ENCODE data around the gene RAMP3. TPM values are rescaled to one million over a fixed set of nuclear protein-coding genes. Genes with fewer than 3 reads are reported as not detected.

RAMP3 gene
- total RNA-seq, 2 experiments from 2014 or later = not detected

DNA sequence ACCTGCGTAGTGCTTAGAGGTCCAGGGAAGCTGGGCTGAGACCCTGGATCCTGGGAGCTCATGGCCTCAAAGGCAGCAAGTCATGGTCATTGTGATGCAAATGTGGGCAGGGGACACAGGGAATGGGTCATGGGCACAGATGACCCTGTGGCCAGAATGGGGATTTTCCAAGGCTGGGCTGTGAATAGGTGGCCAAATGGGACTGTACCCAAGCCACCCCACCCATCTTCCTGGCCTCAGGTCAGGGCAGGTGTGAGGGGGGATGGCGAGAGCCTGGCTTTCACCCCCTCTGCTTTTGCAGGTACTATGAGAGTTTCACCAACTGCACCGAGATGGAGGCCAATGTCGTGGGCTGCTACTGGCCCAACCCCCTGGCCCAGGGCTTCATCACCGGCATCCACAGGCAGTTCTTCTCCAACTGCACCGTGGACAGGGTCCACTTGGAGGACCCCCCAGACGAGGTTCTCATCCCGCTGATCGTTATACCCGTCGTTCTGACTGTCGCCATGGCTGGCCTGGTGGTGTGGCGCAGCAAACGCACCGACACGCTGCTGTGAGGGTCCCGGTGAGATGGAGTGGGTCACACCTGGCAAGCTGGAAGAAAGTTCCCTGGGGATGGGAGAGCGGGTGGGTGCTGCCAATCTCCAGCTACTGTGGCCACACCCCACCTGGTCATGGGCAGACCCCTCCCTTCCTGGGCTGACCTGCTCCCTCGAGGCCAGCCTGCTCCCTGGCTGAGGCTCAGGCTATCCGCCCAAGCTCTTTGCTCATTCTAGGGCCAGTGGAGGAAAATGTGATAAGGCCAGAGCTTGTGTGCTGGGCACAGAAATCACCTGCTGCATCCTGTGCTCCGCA is 25.5 kb downstream of the RAMP3 start:
- peaks cover 6% of the 10 kb centered on the region for H3K27me3 Mint-ChIP-seq (ENCODE audit: low read depth)
- no peak overlapping the region for H3K4me3 Mint-ChIP-seq
- H3K27ac Mint-ChIP-seq = no peak overlapping the region
- CTCF ChIA-PET = no interaction called here
- H3K9me3 Mint-ChIP-seq (ENCODE audit: insufficient read depth) = no peaks in the 10 kb centered on the region
- no peaks in the 10 kb centered on the region for H3K36me3 Mint-ChIP-seq (ENCODE audit: low read depth)
- POLR2A ChIA-PET = no interaction called here
- no peak for DNase-seq
- no peaks in the 10 kb centered on the region for H3K4me1 Mint-ChIP-seq (ENCODE audit: low read depth)
- no peak for ATAC-seq

DNA sequence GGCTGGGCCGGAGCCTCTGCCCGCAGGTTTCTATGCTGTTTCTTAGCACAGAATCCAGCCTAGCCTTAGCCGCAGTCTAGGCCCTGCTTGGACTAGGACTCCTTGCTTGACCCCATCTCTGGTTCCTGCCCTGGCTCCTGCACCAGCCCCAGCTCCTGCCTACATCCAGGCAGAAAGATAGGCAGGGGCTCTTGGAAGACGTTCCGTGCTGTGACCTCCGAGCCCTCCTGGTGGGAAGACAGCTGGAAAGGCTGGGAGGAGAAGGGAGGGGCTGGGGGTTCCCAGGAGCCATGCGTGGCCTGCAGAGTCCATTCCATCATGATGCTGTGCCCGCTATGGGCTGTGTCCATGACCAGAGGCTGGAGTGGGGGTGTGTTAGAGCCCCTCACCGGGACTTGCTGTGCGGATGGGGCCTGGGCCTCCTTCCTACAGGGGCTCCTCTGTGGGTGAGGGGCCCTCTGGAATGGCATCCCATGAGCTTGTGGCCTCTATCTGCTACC is 26.2 kb downstream of the RAMP3 start:
- Mint-ChIP-seq H3K27me3 (ENCODE audit: low read depth) (peaks cover 6% of the 10 kb centered on the region), H3K9me3 (ENCODE audit: insufficient read depth) (no peaks in the 10 kb centered on the region), H3K4me1 (ENCODE audit: low read depth) (no peaks in the 10 kb centered on the region), H3K36me3 (ENCODE audit: low read depth) (no peaks in the 10 kb centered on the region), H3K27ac (peak overlapping the region; percentile 26), H3K4me3 (no peak overlapping the region)
- CTCF ChIA-PET = no interaction called here
- ATAC-seq = no peak
- POLR2A ChIA-PET = no interaction called here
- DNase-seq = no peak

DNA sequence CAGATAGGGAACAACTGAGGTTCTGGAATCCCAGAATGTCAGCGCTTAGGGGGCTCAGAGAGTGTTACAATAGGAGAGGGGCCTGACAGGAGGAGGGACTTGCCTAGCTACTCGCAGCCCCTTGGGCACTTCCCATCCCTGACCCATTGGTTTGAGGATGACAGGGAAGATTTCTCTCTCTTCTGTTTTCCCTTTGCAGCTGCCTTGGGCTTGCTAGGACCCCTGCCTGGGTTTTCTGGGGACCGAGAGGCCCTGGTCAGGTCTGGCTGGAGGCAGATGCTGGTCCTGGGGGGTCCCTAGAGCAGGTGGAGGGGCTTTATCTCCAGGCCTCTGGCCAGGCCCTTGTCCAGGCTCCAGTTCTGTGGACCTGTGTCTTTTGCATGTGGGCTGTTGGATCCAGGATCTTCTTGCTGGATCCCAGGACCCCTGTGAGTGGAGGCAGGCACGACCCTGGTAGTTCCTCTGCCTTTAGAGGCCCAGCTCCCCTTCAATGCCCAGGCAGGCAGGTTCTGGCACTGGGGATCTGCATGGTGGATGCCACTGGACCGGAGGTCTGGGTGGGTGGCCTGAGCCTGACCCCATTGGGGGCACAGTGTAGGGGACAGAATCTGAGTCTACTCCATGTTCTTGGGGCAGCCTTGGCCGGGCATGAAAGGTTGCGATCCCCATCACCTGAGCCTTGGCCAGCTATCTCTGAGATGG is 26.9 kb downstream of the RAMP3 start:
- Mint-ChIP-seq H3K4me1 (ENCODE audit: low read depth) (no peaks in the 10 kb centered on the region), H3K27me3 (ENCODE audit: low read depth) (peaks cover 4% of the 10 kb centered on the region), H3K36me3 (ENCODE audit: low read depth) (no peaks in the 10 kb centered on the region), H3K4me3 (no peak overlapping the region), H3K27ac (peak overlapping the region; percentile 26), H3K9me3 (ENCODE audit: insufficient read depth) (no peaks in the 10 kb centered on the region)
- no peak for DNase-seq
- CTCF ChIA-PET = no interaction called here
- ATAC-seq = no peak
- POLR2A ChIA-PET = no interaction called here

GRCh38 chr7:45185028-45185863 is 27.7 kb downstream of the RAMP3 start:
- ChIA-PET POLR2A (no interaction called here), CTCF (no interaction called here)
- H3K9me3 Mint-ChIP-seq (ENCODE audit: insufficient read depth) = no peaks in the 10 kb centered on the region
- H3K4me1 Mint-ChIP-seq (ENCODE audit: low read depth) = no peaks in the 10 kb centered on the region
- no peak overlapping the region for H3K4me3 Mint-ChIP-seq
- no peak for ATAC-seq
- no peaks in the 10 kb centered on the region for H3K36me3 Mint-ChIP-seq (ENCODE audit: low read depth)
- no peak for DNase-seq
- H3K27me3 Mint-ChIP-seq (ENCODE audit: low read depth) = peaks cover 2% of the 10 kb centered on the region
- no peak overlapping the region for H3K27ac Mint-ChIP-seq

DNA sequence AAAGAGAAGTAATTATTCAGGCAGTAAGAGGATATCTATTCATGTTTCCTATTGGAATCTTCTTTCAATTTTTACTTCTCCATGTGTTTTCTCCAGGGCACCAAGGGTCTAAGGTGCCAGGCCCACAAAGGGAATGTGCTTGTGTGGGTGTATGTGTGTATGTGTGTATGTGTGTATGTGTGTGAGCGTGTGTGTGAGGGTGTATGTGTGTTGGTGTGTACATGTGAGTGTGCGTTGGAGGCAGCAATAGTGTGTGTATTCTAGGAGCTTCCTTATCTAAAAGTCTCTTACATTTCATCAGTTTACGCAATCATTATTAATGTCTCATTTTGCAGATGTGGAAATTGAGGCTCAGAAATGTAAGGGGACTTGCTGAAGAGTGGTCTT is 28.3 kb downstream of the RAMP3 start:
- Mint-ChIP-seq H3K9me3 (ENCODE audit: insufficient read depth) (no peaks in the 10 kb centered on the region), H3K27me3 (ENCODE audit: low read depth) (peaks cover 2% of the 10 kb centered on the region), H3K36me3 (ENCODE audit: low read depth) (no peaks in the 10 kb centered on the region), H3K4me3 (no peak overlapping the region), H3K4me1 (ENCODE audit: low read depth) (no peaks in the 10 kb centered on the region), H3K27ac (no peak overlapping the region)
- CTCF ChIA-PET = no interaction called here
- ATAC-seq (no peak), DNase-seq (no peak)
- POLR2A ChIA-PET = no interaction called here

DNA sequence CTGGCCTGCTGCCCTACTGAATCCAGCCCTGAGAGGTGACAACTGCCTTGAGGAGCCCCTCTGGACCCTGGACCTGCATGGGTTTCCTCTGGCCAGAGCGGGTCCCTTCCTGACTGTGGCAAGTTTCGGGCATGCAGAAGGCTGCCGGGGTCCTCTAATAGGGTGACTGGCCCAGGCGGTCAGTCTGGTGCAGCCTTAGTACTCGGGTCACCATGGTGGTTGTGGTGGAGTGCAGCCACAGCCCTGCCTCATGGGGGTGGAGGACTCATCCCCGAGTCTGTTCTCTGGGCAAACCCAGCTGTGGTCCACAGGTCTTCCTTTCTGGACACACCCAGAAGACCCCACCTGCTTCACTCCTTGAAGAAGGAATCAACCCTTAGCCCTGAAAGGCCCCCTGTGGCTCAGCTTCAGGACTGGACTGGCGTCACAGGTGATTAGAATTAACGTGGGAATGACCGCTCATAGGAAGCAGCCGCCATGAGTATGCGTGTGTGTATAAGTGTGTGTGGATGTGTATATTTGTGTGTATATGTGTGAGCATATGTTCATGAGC is 28.7 kb downstream of the RAMP3 start:
- H3K36me3 Mint-ChIP-seq (ENCODE audit: low read depth) = no peaks in the 10 kb centered on the region
- ChIA-PET CTCF (no interaction called here), POLR2A (interaction anchor here (0.6 kb wide), 1 partner anchor 137 kb away, joined by 4 read pairs; no protein-coding TSS in a partner anchor)
- H3K9me3 Mint-ChIP-seq (ENCODE audit: insufficient read depth) = no peaks in the 10 kb centered on the region
- no peaks in the 10 kb centered on the region for H3K4me1 Mint-ChIP-seq (ENCODE audit: low read depth)
- peaks cover 4% of the 10 kb centered on the region for H3K27me3 Mint-ChIP-seq (ENCODE audit: low read depth)
- ATAC-seq = no peak
- H3K27ac Mint-ChIP-seq = no peak overlapping the region
- DNase-seq = no peak
- H3K4me3 Mint-ChIP-seq = no peak overlapping the region

GRCh38 chr7:45187089-45187945 is 29.7 kb downstream of the RAMP3 start:
- ChIA-PET POLR2A (interaction anchor here (0.6 kb wide), 1 partner anchor 136 kb away, joined by 4 read pairs; no protein-coding TSS in a partner anchor), CTCF (no interaction called here)
- no peak overlapping the region for H3K27ac Mint-ChIP-seq
- ATAC-seq (no peak), DNase-seq (no peak)
- H3K9me3 Mint-ChIP-seq (ENCODE audit: insufficient read depth) = no peaks in the 10 kb centered on the region
- H3K36me3 Mint-ChIP-seq (ENCODE audit: low read depth) = no peaks in the 10 kb centered on the region
- no peak overlapping the region for H3K4me3 Mint-ChIP-seq
- peaks cover 1% of the 10 kb centered on the region for H3K4me1 Mint-ChIP-seq (ENCODE audit: low read depth)
- peaks cover 11% of the 10 kb centered on the region for H3K27me3 Mint-ChIP-seq (ENCODE audit: low read depth)

GRCh38 chr7:45187946-45188411 is 30.4 kb downstream of the RAMP3 start:
- ATAC-seq = no peak
- DNase-seq = no peak
- Mint-ChIP-seq H3K9me3 (ENCODE audit: insufficient read depth) (no peaks in the 10 kb centered on the region), H3K27ac (no peak overlapping the region), H3K36me3 (ENCODE audit: low read depth) (no peaks in the 10 kb centered on the region), H3K4me3 (no peak overlapping the region), H3K27me3 (ENCODE audit: low read depth) (peaks cover 17% of the 10 kb centered on the region), H3K4me1 (ENCODE audit: low read depth) (peaks cover 2% of the 10 kb centered on the region)
- POLR2A ChIA-PET = interaction anchor here (0.6 kb wide), 1 partner anchor 16 kb away, joined by 3 read pairs; no protein-coding TSS in a partner anchor
- CTCF ChIA-PET = no interaction called here

GRCh38 chr7:45188736-45189135 is 31.1 kb downstream of the RAMP3 start:
- ChIA-PET CTCF (no interaction called here), POLR2A (interaction anchor here (0.6 kb wide), 1 partner anchor 17 kb away, joined by 3 read pairs; no protein-coding TSS in a partner anchor)
- Mint-ChIP-seq H3K36me3 (ENCODE audit: low read depth) (no peaks in the 10 kb centered on the region), H3K27ac (no peak overlapping the region), H3K9me3 (ENCODE audit: insufficient read depth) (no peaks in the 10 kb centered on the region), H3K4me1 (ENCODE audit: low read depth) (peaks cover 2% of the 10 kb centered on the region), H3K27me3 (ENCODE audit: low read depth) (peaks cover 17% of the 10 kb centered on the region), H3K4me3 (no peak overlapping the region)
- no peak for ATAC-seq
- DNase-seq = no peak

DNA sequence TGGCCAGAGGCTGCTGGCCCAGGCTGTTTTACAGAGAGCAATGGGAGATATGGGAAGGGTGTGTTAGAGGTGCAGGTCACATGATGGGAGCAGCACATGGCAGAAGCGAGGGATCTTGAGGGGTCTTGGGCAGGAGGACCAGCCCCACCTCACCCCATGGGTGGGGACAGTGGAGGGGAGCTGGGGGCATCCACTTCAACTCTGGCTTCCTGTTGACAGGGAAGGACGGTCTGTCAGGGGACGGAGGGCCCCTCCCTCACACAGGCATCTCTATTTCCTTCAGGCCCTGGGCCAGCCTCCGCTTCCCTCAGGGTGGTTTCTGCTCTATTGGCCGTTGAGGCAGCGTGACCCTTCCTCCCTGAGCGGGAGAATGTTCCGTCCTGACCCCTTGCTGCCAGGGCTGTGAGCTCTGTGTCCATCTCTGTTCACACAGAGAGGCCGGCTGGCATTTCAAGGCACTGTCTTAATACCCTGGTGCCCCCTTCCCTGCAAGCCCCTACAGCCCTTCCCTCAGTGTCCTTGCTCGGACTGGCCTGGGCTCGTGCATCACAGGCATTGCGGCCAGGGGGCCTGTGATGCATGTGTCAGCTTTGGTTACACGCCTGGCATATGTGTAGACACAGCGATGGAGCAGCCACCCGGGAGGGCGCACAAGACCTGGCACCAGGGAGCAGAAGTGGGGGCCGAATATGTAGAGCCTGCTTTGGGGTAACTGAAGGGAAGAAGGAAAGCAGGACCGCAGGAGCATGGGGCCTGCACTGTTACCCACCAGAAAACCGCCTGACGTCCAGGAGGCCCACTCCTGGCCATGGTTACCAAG is 31.8 kb downstream of the RAMP3 start:
- POLR2A ChIA-PET = no interaction called here
- DNase-seq (no peak), ATAC-seq (no peak)
- no peak overlapping the region for H3K27ac Mint-ChIP-seq
- H3K9me3 Mint-ChIP-seq (ENCODE audit: insufficient read depth) = no peaks in the 10 kb centered on the region
- no peaks in the 10 kb centered on the region for H3K36me3 Mint-ChIP-seq (ENCODE audit: low read depth)
- CTCF ChIA-PET = no interaction called here
- peaks cover 2% of the 10 kb centered on the region for H3K4me1 Mint-ChIP-seq (ENCODE audit: low read depth)
- H3K27me3 Mint-ChIP-seq (ENCODE audit: low read depth) = peaks cover 17% of the 10 kb centered on the region
- H3K4me3 Mint-ChIP-seq = no peak overlapping the region
